K562 (cell line): ENCODE data around the gene ZFP69B.

Experiments used
- ATF7 ChIP-seq: fragments of 450-650 bp; IDR thresholded peaks from 2 replicates; pipeline ENCODE4 v1.7.1; 2014; ENCODE audit warnings: mild to moderate bottlenecking, moderate library complexity
- E2F3 ChIP-seq: fragments of 250-450 bp; sonication (Bioruptor Pico); IDR thresholded peaks from 2 replicates; pipeline ENCODE4 v1.4.0; 2020; ENCODE audit warnings: mild to moderate bottlenecking
- IRF2 ChIP-seq: sonication (generic); formaldehyde crosslinking; IDR thresholded peaks from 2 replicates; pipeline ENCODE4 v1.8.1; 2022; ENCODE audit warnings: mild to moderate bottlenecking, missing genetic modification reagents
- TF ChIP-seq, protein P1 (sequence below), 3 experiments: IDR thresholded peaks in 2 of 3; conservative IDR thresholded peaks in 1 of 3; 2 replicates each; pipeline ENCODE4 v1.5.1; 2011 to 2012; ENCODE audit warnings: low read length in 3 of 3, mild to moderate bottlenecking in 3 of 3, control low read depth in 2 of 3, improper control_type of control experiment in 1 of 3, inconsistent platforms in 1 of 3, low read depth in 1 of 3, mixed read lengths in 1 of 3, moderate library complexity in 1 of 3; ENCODE audit not compliant: insufficient read depth in 2 of 3
- TF ChIP-seq, protein P2 (sequence below), 2 experiments: fragments of 450-650 bp; formaldehyde crosslinking in 1 of 2; IDR thresholded peaks; 2 replicates each; pipeline versions ENCODE4 v1.4.0 to v1.6.1; 2014 to 2020; ENCODE audit warnings: mild to moderate bottlenecking in 2 of 2, borderline replicate concordance in 1 of 2, low read depth in 1 of 2
- TF ChIP-seq, protein P3 (sequence below): sonication (generic); formaldehyde crosslinking; IDR thresholded peaks from 2 replicates; pipeline ENCODE4 v1.8.1; 2022; ENCODE audit warnings: missing genetic modification reagents

DNA sequence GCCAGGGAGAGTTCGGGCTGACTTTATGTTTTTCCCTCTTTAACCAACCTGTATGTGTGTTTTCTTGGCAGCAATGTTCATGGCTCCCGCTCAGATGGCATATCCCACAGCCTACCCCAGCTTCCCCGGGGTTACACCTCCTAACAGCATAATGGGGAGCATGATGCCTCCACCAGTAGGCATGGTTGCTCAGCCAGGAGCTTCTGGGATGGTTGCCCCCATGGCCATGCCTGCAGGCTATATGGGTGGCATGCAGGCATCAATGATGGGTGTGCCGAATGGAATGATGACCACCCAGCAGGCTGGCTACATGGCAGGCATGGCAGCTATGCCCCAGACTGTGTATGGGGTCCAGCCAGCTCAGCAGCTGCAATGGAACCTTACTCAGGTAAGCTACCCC, 33.6 kb upstream of the ZFP69B start:
- TF ChIP-seq, protein P1, sequence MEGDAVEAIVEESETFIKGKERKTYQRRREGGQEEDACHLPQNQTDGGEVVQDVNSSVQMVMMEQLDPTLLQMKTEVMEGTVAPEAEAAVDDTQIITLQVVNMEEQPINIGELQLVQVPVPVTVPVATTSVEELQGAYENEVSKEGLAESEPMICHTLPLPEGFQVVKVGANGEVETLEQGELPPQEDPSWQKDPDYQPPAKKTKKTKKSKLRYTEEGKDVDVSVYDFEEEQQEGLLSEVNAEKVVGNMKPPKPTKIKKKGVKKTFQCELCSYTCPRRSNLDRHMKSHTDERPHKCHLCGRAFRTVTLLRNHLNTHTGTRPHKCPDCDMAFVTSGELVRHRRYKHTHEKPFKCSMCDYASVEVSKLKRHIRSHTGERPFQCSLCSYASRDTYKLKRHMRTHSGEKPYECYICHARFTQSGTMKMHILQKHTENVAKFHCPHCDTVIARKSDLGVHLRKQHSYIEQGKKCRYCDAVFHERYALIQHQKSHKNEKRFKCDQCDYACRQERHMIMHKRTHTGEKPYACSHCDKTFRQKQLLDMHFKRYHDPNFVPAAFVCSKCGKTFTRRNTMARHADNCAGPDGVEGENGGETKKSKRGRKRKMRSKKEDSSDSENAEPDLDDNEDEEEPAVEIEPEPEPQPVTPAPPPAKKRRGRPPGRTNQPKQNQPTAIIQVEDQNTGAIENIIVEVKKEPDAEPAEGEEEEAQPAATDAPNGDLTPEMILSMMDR (IDR thresholded peaks at IDR 0.05 in 2 of 3, conservative IDR thresholded peaks at IDR 0.05 in 1 of 3; ENCODE audit: insufficient read depth in 2 of 3, low read depth in 1 of 3, low read length in 3 of 3), result no peak
- TF ChIP-seq, protein P2, sequence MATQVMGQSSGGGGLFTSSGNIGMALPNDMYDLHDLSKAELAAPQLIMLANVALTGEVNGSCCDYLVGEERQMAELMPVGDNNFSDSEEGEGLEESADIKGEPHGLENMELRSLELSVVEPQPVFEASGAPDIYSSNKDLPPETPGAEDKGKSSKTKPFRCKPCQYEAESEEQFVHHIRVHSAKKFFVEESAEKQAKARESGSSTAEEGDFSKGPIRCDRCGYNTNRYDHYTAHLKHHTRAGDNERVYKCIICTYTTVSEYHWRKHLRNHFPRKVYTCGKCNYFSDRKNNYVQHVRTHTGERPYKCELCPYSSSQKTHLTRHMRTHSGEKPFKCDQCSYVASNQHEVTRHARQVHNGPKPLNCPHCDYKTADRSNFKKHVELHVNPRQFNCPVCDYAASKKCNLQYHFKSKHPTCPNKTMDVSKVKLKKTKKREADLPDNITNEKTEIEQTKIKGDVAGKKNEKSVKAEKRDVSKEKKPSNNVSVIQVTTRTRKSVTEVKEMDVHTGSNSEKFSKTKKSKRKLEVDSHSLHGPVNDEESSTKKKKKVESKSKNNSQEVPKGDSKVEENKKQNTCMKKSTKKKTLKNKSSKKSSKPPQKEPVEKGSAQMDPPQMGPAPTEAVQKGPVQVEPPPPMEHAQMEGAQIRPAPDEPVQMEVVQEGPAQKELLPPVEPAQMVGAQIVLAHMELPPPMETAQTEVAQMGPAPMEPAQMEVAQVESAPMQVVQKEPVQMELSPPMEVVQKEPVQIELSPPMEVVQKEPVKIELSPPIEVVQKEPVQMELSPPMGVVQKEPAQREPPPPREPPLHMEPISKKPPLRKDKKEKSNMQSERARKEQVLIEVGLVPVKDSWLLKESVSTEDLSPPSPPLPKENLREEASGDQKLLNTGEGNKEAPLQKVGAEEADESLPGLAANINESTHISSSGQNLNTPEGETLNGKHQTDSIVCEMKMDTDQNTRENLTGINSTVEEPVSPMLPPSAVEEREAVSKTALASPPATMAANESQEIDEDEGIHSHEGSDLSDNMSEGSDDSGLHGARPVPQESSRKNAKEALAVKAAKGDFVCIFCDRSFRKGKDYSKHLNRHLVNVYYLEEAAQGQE (IDR thresholded peaks at IDR 0.05; ENCODE audit: borderline replicate concordance), result no peak
- TF ChIP-seq, protein P2 (CRISPR knock-in tag; IDR thresholded peaks at IDR 0.05; ENCODE audit: low read depth), result no peak
- TF ChIP-seq ATF7, result no peak
- no peak for TF ChIP-seq E2F3 (CRISPR knock-in tag)
- TF ChIP-seq, protein P3, sequence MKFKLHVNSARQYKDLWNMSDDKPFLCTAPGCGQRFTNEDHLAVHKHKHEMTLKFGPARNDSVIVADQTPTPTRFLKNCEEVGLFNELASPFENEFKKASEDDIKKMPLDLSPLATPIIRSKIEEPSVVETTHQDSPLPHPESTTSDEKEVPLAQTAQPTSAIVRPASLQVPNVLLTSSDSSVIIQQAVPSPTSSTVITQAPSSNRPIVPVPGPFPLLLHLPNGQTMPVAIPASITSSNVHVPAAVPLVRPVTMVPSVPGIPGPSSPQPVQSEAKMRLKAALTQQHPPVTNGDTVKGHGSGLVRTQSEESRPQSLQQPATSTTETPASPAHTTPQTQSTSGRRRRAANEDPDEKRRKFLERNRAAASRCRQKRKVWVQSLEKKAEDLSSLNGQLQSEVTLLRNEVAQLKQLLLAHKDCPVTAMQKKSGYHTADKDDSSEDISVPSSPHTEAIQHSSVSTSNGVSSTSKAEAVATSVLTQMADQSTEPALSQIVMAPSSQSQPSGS, result no peak
- no peak for TF ChIP-seq IRF2
